Body of pancreas (tissue), 4 donors: ENCODE data around the gene PCNT. TPM values are rescaled to one million over a fixed set of nuclear protein-coding genes. Genes with fewer than 3 reads are reported as not detected.
"Not testable (repeated sequence)": the region's sequence is repeated elsewhere in the genome, so short reads cannot be mapped to it uniquely, and the experiment has no call there.

Experiments used
- ATAC-seq: fragments of 150-250 bp; one replicate; pipeline ENCODE4 v1.9.1; 2016
- DNase-seq, 4 donors: peaks; one replicate each; pipeline ENCODE4 v3.0.0-alpha.2; 2019
- H3K27ac ChIP-seq, 4 donors: fragments of 200-600 bp; sonication (generic); 1 replicate in 3 of 4; 2 replicates in 1 of 4; pipeline versions ENCODE4 v1.5.1 to v1.6.1; 2016 to 2019; ENCODE audit warnings: mild to moderate bottlenecking in 1 of 4, mixed read lengths in 1 of 4, moderate library complexity in 1 of 4
- H3K27me3 ChIP-seq, 2 donors: fragments of 200-600 bp; sonication (generic); one replicate each; pipeline ENCODE4 v1.6.0; 2016; ENCODE audit warnings: mild to moderate bottlenecking in 1 of 2
- H3K36me3 ChIP-seq, 2 donors: fragments of 200-600 bp; sonication (generic); replicated peaks in 1 of 2; 2 replicates each; pipeline ENCODE4 v1.5.1; 2016; ENCODE audit warnings: low read depth in 2 of 2; ENCODE audit not compliant: insufficient read depth in 1 of 2
- H3K4me1 ChIP-seq: fragments of 200-600 bp; sonication (generic); one replicate; pipeline ENCODE4 v1.6.0; 2016
- H3K4me3 ChIP-seq, 2 donors: fragments of 200-600 bp; sonication (generic); 1 replicate in 1 of 2; 2 replicates in 1 of 2; pipeline ENCODE4 v1.5.1; 2016 to 2019
- H3K9me3 ChIP-seq, 3 donors: fragments of 200-600 bp; sonication (generic); 1 replicate in 2 of 3; 2 replicates in 1 of 3; pipeline ENCODE4 v1.5.1; 2016
- CTCF ChIP-seq, 7 experiments: fragments of 450-650 bp in 4 of 7; fragments of 200-600 bp in 3 of 7; sonication (generic) in 3 of 7; IDR thresholded peaks; one replicate each; pipeline ENCODE4 v1.5.1; 2016 to 2019; ENCODE audit warnings: antibody characterized with exemption in 7 of 7
- POLR2A ChIP-seq, 3 donors: fragments of 450-650 bp; IDR thresholded peaks; one replicate each; pipeline ENCODE4 v1.6.1; 2016; ENCODE audit warnings: antibody characterized with exemption in 3 of 3, mild to moderate bottlenecking in 2 of 3
- WGBS, 2 donors: methylation state at CpG; one replicate each; pipeline ENCODE4 v1.1.5; 2017; 5-methylcytosine and 5-hydroxymethylcytosine counted together
- intact Hi-C: fragments of 100-400 bp; cut with DNase I; formaldehyde crosslinking; loops from one replicate; pipeline ENCODE4 v1.15.1; 2023
- total RNA-seq, 2 donors: library from RNA; depleted of rRNA; stranded (reverse); fragments of >200 nt; gene quantifications; one replicate each; pipeline ENCODE4 v1.1.0, GENCODE V29; 2016

Gene PCNT
- total RNA-seq, 2 donors from 2014 or later = 11.9 to 28.0 TPM

- intact Hi-C loops = no loop called here
- no peak for ATAC-seq
Measured at GRCh38 chr21:46443910-46444309, 120.0 kb downstream of the PCNT start.

GRCh38 chr21:46448108-46448507 lies 124.2 kb downstream of the PCNT start:
- Histone ChIP-seq H3K9me3 (no peaks in the 10 kb centered on the region), H3K27ac (no peak overlapping the region), H3K4me3 (no peak overlapping the region), H3K4me1 (peaks cover 9% of the 10 kb centered on the region), H3K27me3 (no peaks in the 10 kb centered on the region), H3K36me3 (peaks cover 0 to 2% of the 10 kb centered on the region in 2 donors)
- DNase-seq (no peak), ATAC-seq (no peak)
- no peak for TF ChIP-seq CTCF (IDR thresholded peaks at IDR 0.05)
- no peak for TF ChIP-seq POLR2A (IDR thresholded peaks at IDR 0.05)
- intact Hi-C loops = no loop called here
- 90% methylated on average over 2 to 5 of the region's 5 CpGs for WGBS, 2 donors

More at GRCh38 chr21:46443910-46444309, 120.0 kb downstream of the PCNT start:
- H3K4me1 ChIP-seq = no peaks in the 10 kb centered on the region
- H3K4me3 ChIP-seq = no peak overlapping the region
- H3K27ac ChIP-seq = no peak overlapping the region
- no peak for DNase-seq
- peaks cover 0 to 10% of the 10 kb centered on the region in 2 donors for H3K36me3 ChIP-seq
- no peaks in the 10 kb centered on the region for H3K27me3 ChIP-seq
- TF ChIP-seq CTCF (IDR thresholded peaks at IDR 0.05) = no peak
- no peak for TF ChIP-seq POLR2A (IDR thresholded peaks at IDR 0.05)
- WGBS, 2 donors = 90 to 92% methylated on average over 2 to 8 of the region's 8 CpGs
- no peaks in the 10 kb centered on the region for H3K9me3 ChIP-seq

- 97 to 98% methylated on average over 6 of the region's 6 CpGs for WGBS, 2 donors
- ATAC-seq, H3K9me3 ChIP-seq, intact Hi-C loops, DNase-seq, H3K27me3 ChIP-seq, H3K4me3 ChIP-seq, H3K27ac ChIP-seq, H3K36me3 ChIP-seq: not testable (repeated sequence)
- H3K4me1 ChIP-seq = peaks cover 12% of the 10 kb centered on the region
Measured at GRCh38 chr21:46448855-46449254, 124.9 kb downstream of the PCNT start.

GRCh38 chr21:46452710-46453109 lies 128.8 kb downstream of the PCNT start:
- 75% methylated on average over 5 of the region's 5 CpGs for WGBS, 2 donors
- DNase-seq (no peak), ATAC-seq (no peak)
- Histone ChIP-seq H3K27ac (no peak overlapping the region), H3K4me1 (peaks cover 25% of the 10 kb centered on the region), H3K27me3 (no peaks in the 10 kb centered on the region), H3K4me3 (no peak overlapping the region), H3K9me3 (no peaks in the 10 kb centered on the region), H3K36me3 (no peaks in the 10 kb centered on the region)
- TF ChIP-seq CTCF (IDR thresholded peaks at IDR 0.05) (no peak), POLR2A (IDR thresholded peaks at IDR 0.05) (no peak)
- intact Hi-C loops = no loop called here

GRCh38 chr21:46454142-46454541 lies 130.2 kb downstream of the PCNT start:
- ATAC-seq = no peak
- H3K27ac ChIP-seq = no peak overlapping the region
- 25 to 29% methylated on average over 3 of the region's 3 CpGs for WGBS, 2 donors
- no peaks in the 10 kb centered on the region for H3K9me3 ChIP-seq
- no peak for DNase-seq
- H3K27me3 ChIP-seq = no peaks in the 10 kb centered on the region
- H3K4me3 ChIP-seq = no peak overlapping the region
- H3K36me3 ChIP-seq = no peaks in the 10 kb centered on the region
- TF ChIP-seq CTCF (IDR thresholded peaks at IDR 0.05) = no peak
- TF ChIP-seq POLR2A (IDR thresholded peaks at IDR 0.05) = no peak
- H3K4me1 ChIP-seq = peaks cover 26% of the 10 kb centered on the region
- intact Hi-C loops = no loop called here
